ENCODE measurements around the gene RNF208. TPM values are rescaled to one million over a fixed set of nuclear protein-coding genes. Genes with fewer than 3 reads are reported as not detected.

Gene RNF208
- total RNA-seq, 3 donors from 2014 or later: 1.5 to 2.9 (median 1.8) TPM

GRCh38 chr9:137205126-137206069 lies 16.6 kb downstream of the RNF208 start, which contains the start of the genes NDOR1 and TMEM203:
Gene NDOR1 (plus strand): TSS chr9:137205700. CDS start chr9:137205778, 78 bp downstream.
Gene TMEM203 (minus strand): TSS chr9:137205648. CDS start chr9:137205414, 234 bp downstream.
- peaks cover 13 to 29% of the 10 kb centered on the region in 2 donors for H3K4me1 ChIP-seq
- TF ChIP-seq POLR2A (IDR thresholded peaks at IDR 0.05) (peak; percentile 65), POLR2AphosphoS5 (IDR thresholded peaks at IDR 0.05) (peak; percentile 84 to 95 (median 94)), CTCF (IDR thresholded peaks at IDR 0.05) (no peak)

DNA sequence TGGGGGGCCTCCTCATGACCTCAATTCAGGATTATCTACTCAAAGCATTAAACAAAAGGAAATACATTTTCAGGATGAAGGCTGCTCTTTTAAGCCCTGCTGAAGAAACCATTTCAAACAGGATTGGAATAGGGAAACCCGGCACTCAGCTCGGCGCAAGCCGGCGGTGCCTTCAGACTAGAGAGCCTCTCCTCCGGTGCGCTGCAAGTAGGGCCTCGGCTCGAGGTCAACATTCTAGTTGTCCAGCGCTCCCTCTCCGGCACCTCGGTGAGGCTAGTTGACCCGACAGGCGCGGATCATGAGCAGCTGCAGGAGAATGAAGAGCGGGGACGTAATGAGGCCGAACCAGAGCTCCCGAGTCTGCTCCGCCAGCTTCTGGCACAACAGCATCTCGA lies 17.3 kb downstream of the RNF208 start:
- H3K36me3 ChIP-seq: no peaks in the 10 kb centered on the region
- H3K4me3 ChIP-seq: peak overlapping the region; percentile 95 to 98 (median 98)
- intact Hi-C loops (cut with DNase I; ENCODE audit: low total_unique reads): loop anchor here (5.0 kb wide), 1 partner anchor 707 kb away; no protein-coding TSS in a partner anchor
- no peaks in the 10 kb centered on the region for H3K27me3 ChIP-seq
- TF ChIP-seq POLR2AphosphoS5 (IDR thresholded peaks at IDR 0.05) (no peak), CTCF (IDR thresholded peaks at IDR 0.05) (no peak), POLR2A (IDR thresholded peaks at IDR 0.05) (no peak)
- no peaks in the 10 kb centered on the region for H3K9me3 ChIP-seq
- peaks cover 15 to 29% of the 10 kb centered on the region in 2 donors for H3K4me1 ChIP-seq
- peak overlapping the region; percentile 89 to 92 for H3K27ac ChIP-seq
- DNase-seq (ENCODE audit: low spot score in 2 of 2): no peak

More at GRCh38 chr9:137205126-137206069, 16.6 kb downstream of the RNF208 start, which contains the start of the genes NDOR1 and TMEM203:
- Histone ChIP-seq H3K9me3 (no peaks in the 10 kb centered on the region), H3K27me3 (no peaks in the 10 kb centered on the region), H3K36me3 (no peaks in the 10 kb centered on the region), H3K4me3 (peak within 1 kb of the TSS; percentile 95 to 98 (median 98)), H3K27ac (peak within 1 kb of the TSS; percentile 89 to 92)
- intact Hi-C loops (cut with DNase I; ENCODE audit: low total_unique reads): loop anchor here (5.0 kb wide), 1 partner anchor 708 kb away; no protein-coding TSS in a partner anchor
- DNase-seq (ENCODE audit: low spot score in 2 of 2): peak; percentile 79 to 93

DNA sequence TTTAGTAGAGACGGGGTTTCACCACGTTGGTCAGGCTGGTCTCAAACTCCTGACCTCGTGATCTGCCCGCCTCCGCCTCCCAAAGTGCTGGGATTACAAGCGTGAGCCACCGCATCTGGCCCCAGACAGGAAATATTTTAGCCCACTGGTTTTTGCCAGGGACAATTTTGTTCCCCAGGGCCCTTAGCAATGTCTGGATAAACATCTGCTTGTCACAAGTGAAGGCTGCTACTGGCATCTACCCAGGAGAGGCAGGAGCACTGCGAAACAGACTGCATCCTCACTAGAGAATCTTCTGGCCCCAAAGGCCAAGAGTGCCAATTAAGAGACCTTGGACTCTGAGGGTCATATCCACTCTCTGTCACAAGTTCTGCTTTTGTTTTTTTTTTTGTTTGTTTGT lies 19.1 kb downstream of the RNF208 start:
- intact Hi-C loops (cut with DNase I; ENCODE audit: low total_unique reads): no loop called here
- no peaks in the 10 kb centered on the region for H3K36me3 ChIP-seq
- no peak for DNase-seq (ENCODE audit: low spot score in 2 of 2)
- no peak for TF ChIP-seq POLR2AphosphoS5 (IDR thresholded peaks at IDR 0.05)
- TF ChIP-seq POLR2A (IDR thresholded peaks at IDR 0.05): no peak
- TF ChIP-seq CTCF (IDR thresholded peaks at IDR 0.05): no peak
- no peaks in the 10 kb centered on the region for H3K9me3 ChIP-seq
- no peak overlapping the region for H3K4me3 ChIP-seq
- no peak overlapping the region for H3K27ac ChIP-seq
- no peaks in the 10 kb centered on the region for H3K27me3 ChIP-seq
- H3K4me1 ChIP-seq: peaks cover 19 to 45% of the 10 kb centered on the region in 2 donors

DNA sequence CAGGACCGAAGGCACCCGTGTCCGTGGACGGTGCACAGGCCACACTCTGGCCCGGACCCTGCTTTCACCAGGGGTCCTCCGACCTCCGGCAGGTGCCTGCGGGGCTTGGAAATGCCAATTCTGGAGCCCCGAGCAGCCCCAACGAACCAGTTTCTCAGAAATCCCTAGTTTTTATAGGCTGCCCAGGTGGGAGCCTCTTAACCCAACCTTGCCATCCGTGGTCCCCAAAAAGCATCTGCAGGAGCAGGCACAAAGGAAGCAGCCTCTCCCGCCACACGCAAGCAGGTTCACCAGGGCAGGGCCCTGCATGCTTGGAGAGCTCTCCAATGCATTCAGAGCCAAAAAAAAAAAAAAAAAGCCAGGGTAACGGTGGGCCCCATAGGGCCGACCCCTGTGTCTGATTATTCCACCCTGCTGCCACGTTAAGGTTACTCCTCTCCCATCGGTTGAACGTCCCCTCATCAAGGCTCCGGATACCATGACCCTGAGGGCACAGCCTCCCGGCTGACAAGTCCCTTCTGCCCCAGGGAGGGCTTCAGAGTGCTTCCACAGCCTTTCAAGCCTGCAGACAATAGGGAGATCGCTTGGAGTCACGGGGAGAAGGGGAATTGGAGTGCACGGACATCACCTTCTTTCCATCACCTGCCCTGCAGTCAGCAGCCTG lies 20.7 kb downstream of the RNF208 start:
- TF ChIP-seq CTCF (IDR thresholded peaks at IDR 0.05) (no peak), POLR2A (IDR thresholded peaks at IDR 0.05) (no peak), POLR2AphosphoS5 (IDR thresholded peaks at IDR 0.05) (no peak)
- no peak for DNase-seq (ENCODE audit: low spot score in 2 of 2)
- intact Hi-C loops (cut with DNase I; ENCODE audit: low total_unique reads): no loop called here
- Histone ChIP-seq H3K27ac (peak overlapping the region; percentile 65 to 86), H3K9me3 (no peaks in the 10 kb centered on the region), H3K27me3 (no peaks in the 10 kb centered on the region), H3K36me3 (no peaks in the 10 kb centered on the region), H3K4me1 (peaks cover 15 to 45% of the 10 kb centered on the region in 2 donors), H3K4me3 (peak overlapping the region; percentile 52 to 93 (median 68))

Data from breast epithelium (tissue), 4 donors.